HCT116 (cell line): Measurements from ENCODE around the gene CNTNAP2. TPM values are rescaled to one million over a fixed set of nuclear protein-coding genes. Genes with fewer than 3 reads are reported as not detected.

Source experiments
- ATAC-seq: fragments of 200-7000 bp; cut with Tn5 transposase; 2 replicates; pipeline ENCODE4 v1.9.1; 2020; ENCODE audit warnings: mild to moderate bottlenecking, moderate library complexity
- BruUV-seq: library from RNA; stranded (reverse); fragments of 400-500 nt; replicated peaks from 2 replicates; lab custom pipeline; 2021; lab: Mats Ljungman, UMichigan
- CTCF ChIA-PET: fragments of 300-600 bp; sonication (Branson Sonifier 250); formaldehyde crosslinking; loops from one replicate; lab custom pipeline; 2021; ENCODE audit warnings: antibody characterized with exemption; lab: Charles Lee
- POLR2A ChIA-PET: fragments of 300-600, 350-600 bp; sonication (Branson Sonifier 250); formaldehyde crosslinking; loops from one replicate; lab custom pipeline; 2021; ENCODE audit warnings: antibody characterized with exemption; lab: Charles Lee
- RAD21 ChIA-PET, 2 experiments: fragments of 300-600 bp; sonication (Branson Sonifier 250); formaldehyde crosslinking; loops; one replicate each; lab custom pipeline; 2023; ENCODE audit warnings: low total read pairs in 2 of 2; ENCODE audit not compliant: uncharacterized antibody in 2 of 2, unreplicated experiment in 2 of 2, low non-redundant PET in 1 of 2; lab: Charles Lee
- DNase-seq: peaks from one replicate; pipeline ENCODE4 v3.0.0-alpha.2; 2010; ENCODE audit warnings: low read depth, low spot score
- H2AFZ ChIP-seq: fragments of 200-600 bp; shearing (Covaris generic), sonication (generic); 2 replicates; pipeline ENCODE4 v1.6.1; 2017; ENCODE audit warnings: low read depth, mixed run types, mixed read lengths, antibody characterized with exemption, low read length; ENCODE audit not compliant: poor library complexity, severe bottlenecking
- H3K27ac ChIP-seq: 2 replicates; pipeline ENCODE4 v1.5.1; 2012; ENCODE audit warnings: low read depth, low read length
- H3K27me3 ChIP-seq: fragments of 200-600 bp; sonication (generic); 2 replicates; pipeline ENCODE4 v1.6.1; 2016; ENCODE audit warnings: mixed run types, low read length, mixed read lengths; ENCODE audit not compliant: insufficient read depth
- H3K36me3 ChIP-seq, 2 experiments: fragments of 200-500 bp in 1 of 2; fragments of 200-600 bp in 1 of 2; sonication (Bioruptor generic) in 1 of 2; sonication (generic) in 1 of 2; 2 replicates each; pipeline versions ENCODE4 v1.5.1 to v1.6.1; 2014 to 2016; ENCODE audit warnings: low read length in 2 of 2, inconsistent platforms in 1 of 2, mixed read lengths in 1 of 2, mixed run types in 1 of 2; ENCODE audit not compliant: insufficient read depth in 2 of 2, control insufficient read depth in 1 of 2
- H3K4me1 ChIP-seq, 2 experiments: fragments of 200-600 bp in 1 of 2; sonication (generic) in 1 of 2; 2 replicates each; pipeline versions ENCODE4 v1.5.1 to v1.6.1; 2012 to 2017; ENCODE audit warnings: low read length in 2 of 2, inconsistent platforms in 1 of 2, mild to moderate bottlenecking in 1 of 2, mixed read lengths in 1 of 2, mixed run types in 1 of 2, moderate library complexity in 1 of 2; ENCODE audit not compliant: insufficient read depth in 2 of 2, control insufficient read depth in 1 of 2
- H3K4me2 ChIP-seq: fragments of 200-600 bp; sonication (generic); 2 replicates; pipeline ENCODE4 v1.6.1; 2017; ENCODE audit warnings: mixed run types, low read length, mixed read lengths
- H3K4me3 ChIP-seq, 2 experiments: fragments of 200-600 bp in 1 of 2; sonication (generic) in 1 of 2; replicated peaks in 1 of 2; 2 replicates each; pipeline ENCODE4 v1.5.1; 2011 to 2016; ENCODE audit warnings: low read length in 2 of 2, control low read depth in 1 of 2, low read depth in 1 of 2, mild to moderate bottlenecking in 1 of 2, mixed read lengths in 1 of 2, mixed run types in 1 of 2
- H3K79me2 ChIP-seq: fragments of 200-600 bp; sonication (generic); 2 replicates; pipeline ENCODE4 v1.6.1; 2017; ENCODE audit warnings: mild to moderate bottlenecking, mixed run types, low read length, moderate library complexity, mixed read lengths; ENCODE audit not compliant: insufficient read depth
- H3K9ac ChIP-seq: fragments of 200-600 bp; sonication (generic); 2 replicates; pipeline ENCODE4 v1.6.1; 2016; ENCODE audit warnings: low read length, mixed read lengths
- H3K9me2 ChIP-seq: fragments of 200-600 bp; sonication (generic), shearing (Covaris generic); 2 replicates; pipeline ENCODE4 v1.6.1; 2017; ENCODE audit warnings: mixed run types, mild to moderate bottlenecking, moderate library complexity; ENCODE audit not compliant: insufficient read depth
- H3K9me3 ChIP-seq, 2 experiments: fragments of 200-500 bp in 1 of 2; fragments of 200-600 bp in 1 of 2; sonication (Bioruptor generic) in 1 of 2; sonication (generic) in 1 of 2; 2 replicates each; pipeline ENCODE4 v1.6.1; 2014 to 2017; ENCODE audit warnings: low read length in 2 of 2, mixed read lengths in 2 of 2, inconsistent platforms in 1 of 2, low read depth in 1 of 2, mild to moderate bottlenecking in 1 of 2, mixed run types in 1 of 2, moderate library complexity in 1 of 2; ENCODE audit not compliant: control insufficient read depth in 1 of 2, insufficient read depth in 1 of 2
- H4K20me1 ChIP-seq: fragments of 200-600 bp; sonication (generic), shearing (Covaris generic); 2 replicates; pipeline ENCODE4 v1.6.1; 2017; ENCODE audit warnings: mixed run types, mild to moderate bottlenecking, moderate library complexity; ENCODE audit not compliant: insufficient read depth
- ATF3 ChIP-seq: IDR thresholded peaks from 2 replicates; pipeline ENCODE4 v1.6.1; 2012
- CBX3 ChIP-seq: IDR thresholded peaks from 2 replicates; pipeline ENCODE4 v1.6.1; 2012; ENCODE audit warnings: low read depth
- CTCF ChIP-seq, 3 experiments: fragments of 200-600 bp in 1 of 3; sonication (generic) in 1 of 3; IDR thresholded peaks in 2 of 3; conservative IDR thresholded peaks in 1 of 3; 2 replicates each; pipeline ENCODE4 v1.5.1; 2012 to 2017; ENCODE audit warnings: low read depth in 2 of 3, low read length in 2 of 3, antibody characterized with exemption in 1 of 3, borderline replicate concordance in 1 of 3, control low read depth in 1 of 3, mild to moderate bottlenecking in 1 of 3, mixed read lengths in 1 of 3, mixed run types in 1 of 3, moderate library complexity in 1 of 3; ENCODE audit not compliant: insufficient read depth in 1 of 3
- EGR1 ChIP-seq: IDR thresholded peaks from 2 replicates; pipeline ENCODE4 v1.6.1; 2012; ENCODE audit warnings: low read depth
- EZH2 ChIP-seq: fragments of 200-600 bp; sonication (generic); IDR thresholded peaks from 2 replicates; pipeline ENCODE4 v1.6.1; 2017; ENCODE audit warnings: antibody characterized with exemption, mixed run types
- FOSL1 ChIP-seq: IDR thresholded peaks from 2 replicates; pipeline ENCODE4 v1.6.1; 2012; ENCODE audit warnings: low read depth
- JUND ChIP-seq: IDR thresholded peaks from 2 replicates; pipeline ENCODE4 v1.6.1; 2012
- MAX ChIP-seq: IDR thresholded peaks from 2 replicates; pipeline ENCODE4 v1.6.1; 2012
- POLR2AphosphoS5 ChIP-seq: IDR thresholded peaks from 2 replicates; pipeline ENCODE4 v1.6.1; 2011; ENCODE audit warnings: mild to moderate bottlenecking, low read depth, low read length, moderate library complexity
- REST ChIP-seq: IDR thresholded peaks from 2 replicates; pipeline ENCODE4 v1.6.1; 2012; ENCODE audit warnings: low read depth
- SIN3A ChIP-seq: IDR thresholded peaks from 2 replicates; pipeline ENCODE4 v1.6.1; 2012; ENCODE audit warnings: low read depth
- SP1 ChIP-seq: IDR thresholded peaks from 2 replicates; pipeline ENCODE4 v1.6.1; 2012; ENCODE audit warnings: low read depth
- SRF ChIP-seq: IDR thresholded peaks from 2 replicates; pipeline ENCODE4 v1.6.1; 2012; ENCODE audit warnings: low read depth
- TCF7L2 ChIP-seq: IDR thresholded peaks from 2 replicates; pipeline ENCODE4 v1.7.0; 2011; ENCODE audit warnings: borderline replicate concordance, inconsistent platforms; ENCODE audit not compliant: insufficient read depth, insufficient read length; ENCODE audit errors: extremely low read depth
- YY1 ChIP-seq: IDR thresholded peaks from 2 replicates; pipeline ENCODE4 v1.6.1; 2011; ENCODE audit warnings: low read length, low read depth, moderate library complexity, mild to moderate bottlenecking; ENCODE audit not compliant: insufficient replicate concordance; ENCODE audit errors: extremely low read depth
- ZBTB33 ChIP-seq: IDR thresholded peaks from 2 replicates; pipeline ENCODE4 v1.6.1; 2011; ENCODE audit warnings: mild to moderate bottlenecking, low read length, moderate library complexity; ENCODE audit not compliant: insufficient replicate concordance; ENCODE audit errors: extremely low read depth
- ZFX ChIP-seq: fragments of 450-650 bp; IDR thresholded peaks from 2 replicates; pipeline ENCODE4 v1.6.1; 2017
- intact Hi-C: fragments of 100-400 bp; cut with micrococcal nuclease; formaldehyde crosslinking; loops from 2 replicates; pipeline ENCODE4 v1.10.0; 2022
- total RNA-seq: library from RNA; stranded (reverse); gene quantifications from one replicate; pipeline ENCODE4 v1.2.1, GENCODE V29; 2021; ENCODE audit not compliant: unreplicated experiment

The CNTNAP2 gene
- total RNA-seq, 1 experiment from 2014 or later, result 0.37 TPM

- POLR2A ChIA-PET, result no interaction called here
- no peaks in the 10 kb centered on the region for H3K9me2 ChIP-seq
- H3K27me3 ChIP-seq, result no peaks in the 10 kb centered on the region
- no peaks in the 10 kb centered on the region for H3K79me2 ChIP-seq
- no peak for TF ChIP-seq SRF
- TF ChIP-seq SIN3A, result no peak
- TF ChIP-seq EZH2, result no peak
- TF ChIP-seq ATF3, result no peak
- TF ChIP-seq ZFX, result no peak
- TF ChIP-seq YY1, result no peak
- TF ChIP-seq EGR1, result no peak
- no peak for TF ChIP-seq TCF7L2
- TF ChIP-seq CBX3, result no peak
- TF ChIP-seq SP1, result no peak
- no peak for TF ChIP-seq REST
- no peak for TF ChIP-seq MAX
- TF ChIP-seq JUND, result no peak
- TF ChIP-seq POLR2AphosphoS5, result no peak
- TF ChIP-seq CTCF (IDR thresholded peaks at IDR 0.05 in 2 of 3, conservative IDR thresholded peaks at IDR 0.05 in 1 of 3; ENCODE audit: borderline replicate concordance in 1 of 3, insufficient read depth in 1 of 3, low read depth in 2 of 3, low read length in 2 of 3), result no peak
- no peak for TF ChIP-seq ZBTB33
- TF ChIP-seq FOSL1, result no peak
- TF ChIP-seq, all 23 proteins: peak for 0
- Histone ChIP-seq H3K36me3 (no peaks in the 10 kb centered on the region), H3K4me3 (no peak overlapping the region), H3K4me2 (no peak overlapping the region), H3K9me3 (peaks cover 0 to 10% of the 10 kb centered on the region in 2 experiments; a peak in 1 of 4 replicates), H3K9ac (no peak overlapping the region), H2AFZ (no peak overlapping the region), H4K20me1 (no peaks in the 10 kb centered on the region), H3K4me1 (no peaks in the 10 kb centered on the region), H3K27ac (no peak overlapping the region)
- ChIA-PET RAD21 (no interaction called here), CTCF (no interaction called here)
- intact Hi-C loops, result no loop called here
- DNase-seq (no peak), ATAC-seq (no peak)
- no TSS peak for BruUV-seq
Observed at GRCh38 chr7:147903536-147904218, 1787.1 kb downstream of the CNTNAP2 start.
